Gastroesophageal sphincter (tissue), 3 donors: ENCODE results near the gene GOLGA6L10.
"Not testable (repeated sequence)": the region's sequence is repeated elsewhere in the genome, so short reads cannot be mapped to it uniquely, and the experiment has no call there.

Source experiments
- CTCF ChIP-seq, 4 experiments: fragments of 200-600 bp in 2 of 4; fragments of 450-650 bp in 2 of 4; sonication (generic) in 1 of 4; IDR thresholded peaks; one replicate each; pipeline ENCODE4 v1.5.1; 2017 to 2019; ENCODE audit warnings: antibody characterized with exemption in 4 of 4, mild to moderate bottlenecking in 2 of 4, moderate library complexity in 2 of 4
- EP300 ChIP-seq: sonication (generic); formaldehyde crosslinking; IDR thresholded peaks from one replicate; pipeline ENCODE4 v1.6.1; 2017; ENCODE audit warnings: antibody characterized with exemption, mild to moderate bottlenecking
- POLR2A ChIP-seq, 2 donors: fragments of 450-650 bp; IDR thresholded peaks; one replicate each; pipeline ENCODE4 v1.6.1; 2017; ENCODE audit warnings: antibody characterized with exemption in 2 of 2, mild to moderate bottlenecking in 2 of 2, moderate library complexity in 1 of 2
- POLR2AphosphoS5 ChIP-seq: sonication (generic); formaldehyde crosslinking; IDR thresholded peaks from one replicate; pipeline ENCODE4 v1.6.1; 2017; ENCODE audit warnings: antibody characterized with exemption

GRCh38 chr15:82322488-82322887 is 26.8 kb downstream of the GOLGA6L10 start:
- not testable (repeated sequence) for TF ChIP-seq CTCF (IDR thresholded peaks at IDR 0.05); POLR2AphosphoS5; POLR2A (IDR thresholded peaks at IDR 0.05); EP300
